ENCODE results near the gene BCAS3.
"Not testable (repeated sequence)": the region's sequence is repeated elsewhere in the genome, so short reads cannot be mapped to it uniquely, and the experiment has no call there.

Gene BCAS3

DNA sequence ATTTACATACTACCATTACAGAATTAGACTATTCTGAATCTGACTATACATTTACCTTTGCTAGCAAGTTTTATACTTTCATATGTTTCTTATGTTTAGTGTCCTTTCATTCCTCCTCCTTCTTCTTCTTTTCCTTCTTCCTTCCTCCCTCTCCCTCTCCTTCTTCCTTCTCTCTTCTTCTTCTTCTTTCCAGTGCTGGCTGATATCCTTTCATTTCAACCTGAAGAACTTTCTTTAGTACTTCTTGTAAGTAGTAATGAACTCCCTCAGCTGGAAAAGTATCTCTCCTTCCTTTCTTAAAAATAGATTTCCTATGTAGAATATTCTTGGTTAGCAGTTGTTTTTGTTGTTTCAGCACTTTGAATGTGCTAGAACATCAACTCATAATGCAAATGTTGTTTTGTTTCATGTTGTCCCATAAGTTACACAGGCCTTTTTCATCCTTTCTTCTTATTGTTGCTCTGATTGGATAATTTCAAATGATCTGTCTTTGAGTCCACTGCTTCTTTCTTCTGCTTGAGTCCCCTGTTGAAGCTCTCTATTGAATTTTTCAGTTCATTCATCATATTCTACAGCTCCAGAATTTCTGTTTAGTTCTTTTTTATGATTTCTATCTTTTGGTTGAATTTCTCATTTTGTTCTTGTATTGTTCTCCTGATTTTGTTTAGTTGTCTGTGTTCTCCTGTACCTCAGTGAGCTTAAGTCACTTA is 759.5 kb downstream of the BCAS3 start:
- no peaks in the 10 kb centered on the region for H3K9me3 ChIP-seq
- no peaks in the 10 kb centered on the region; the same call in 1 of the 2 replicates for H3K27me3 ChIP-seq
- no peak for DNase-seq
- H3K4me3 ChIP-seq (ENCODE audit: low read depth, low read length) = no peak overlapping the region
- H3K4me1 ChIP-seq = no peaks in the 10 kb centered on the region
- TF ChIP-seq CTCF (IDR thresholded peaks at IDR 0.05; ENCODE audit: low read depth, low read length) = no peak
- no peaks in the 10 kb centered on the region for H3K36me3 ChIP-seq

DNA sequence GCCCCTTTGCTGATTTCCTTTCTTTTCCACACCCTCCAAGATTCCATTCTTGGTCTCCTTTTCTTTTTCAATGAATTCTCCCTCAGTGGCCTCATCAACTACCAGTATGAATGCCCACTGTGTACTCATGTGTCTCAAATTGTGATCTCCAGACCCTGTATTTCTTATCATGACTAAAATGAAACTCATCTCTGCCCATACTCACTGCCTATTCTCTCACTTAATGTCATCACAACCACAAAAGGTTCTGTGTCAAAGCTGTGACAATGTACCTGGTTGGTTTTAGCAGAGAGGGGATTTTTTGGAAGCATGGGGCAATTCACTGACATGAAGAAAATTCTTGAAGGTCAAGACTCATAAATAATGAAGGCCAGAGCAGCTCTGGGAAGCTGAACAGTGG is 763.0 kb downstream of the BCAS3 start:
- Histone ChIP-seq H3K27me3 (no peaks in the 10 kb centered on the region; the same call in 1 of the 2 replicates), H3K9me3 (no peaks in the 10 kb centered on the region; the same call in 1 of the 2 replicates), H3K4me3 (ENCODE audit: low read depth, low read length) (no peak overlapping the region), H3K36me3 (no peaks in the 10 kb centered on the region), H3K4me1 (no peaks in the 10 kb centered on the region)
- DNase-seq = no peak
- no peak for TF ChIP-seq CTCF (IDR thresholded peaks at IDR 0.05; ENCODE audit: low read depth, low read length)

GRCh38 chr17:61441507-61441906 is 763.9 kb downstream of the BCAS3 start:
- H3K4me3 ChIP-seq (ENCODE audit: low read depth, low read length); DNase-seq; H3K4me1 ChIP-seq; H3K27me3 ChIP-seq; H3K36me3 ChIP-seq; H3K9me3 ChIP-seq: not testable (repeated sequence)

DNA sequence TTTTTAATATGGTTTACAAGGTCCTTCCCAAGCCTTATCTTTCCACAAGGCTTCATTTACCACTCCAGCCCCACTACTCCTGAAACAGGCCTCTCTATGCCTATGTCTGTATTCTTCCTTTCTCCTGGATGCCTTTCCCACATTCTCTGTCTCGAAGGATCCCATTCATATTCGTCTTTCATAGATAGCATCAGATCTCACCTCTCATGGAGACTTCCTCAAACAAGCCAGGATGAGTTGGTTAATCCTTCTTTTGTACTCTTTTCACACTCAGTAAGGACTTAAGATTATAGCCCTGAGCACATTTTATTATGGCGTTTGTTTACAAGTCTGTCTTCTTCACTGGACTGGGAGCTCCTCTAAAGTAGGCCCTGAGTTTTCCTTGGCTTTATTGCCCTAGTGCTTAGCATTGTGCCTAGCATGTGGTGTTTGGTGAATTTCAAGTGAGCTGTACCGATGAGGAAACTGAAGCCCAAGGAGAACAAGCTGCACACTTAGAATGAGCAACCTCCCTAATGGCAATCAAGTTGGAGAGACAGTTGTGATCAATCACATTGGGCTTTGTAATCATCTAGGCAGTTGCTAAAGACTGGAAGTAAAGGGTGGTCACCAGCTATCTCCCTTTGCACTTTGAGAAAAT is 764.6 kb downstream of the BCAS3 start:
- no peak for TF ChIP-seq CTCF (IDR thresholded peaks at IDR 0.05; ENCODE audit: low read depth, low read length)
- Histone ChIP-seq H3K4me1 (no peaks in the 10 kb centered on the region), H3K9me3 (no peaks in the 10 kb centered on the region; the same call in 1 of the 2 replicates), H3K36me3 (no peaks in the 10 kb centered on the region), H3K27me3 (no peaks in the 10 kb centered on the region), H3K4me3 (ENCODE audit: low read depth, low read length) (no peak overlapping the region)
- no peak for DNase-seq
